HCT116 (cell line): Measurements from ENCODE around the gene FOXS1. TPM values are rescaled to one million over a fixed set of nuclear protein-coding genes. Genes with fewer than 3 reads are reported as not detected.

Experiments used
- ATAC-seq: fragments of 200-7000 bp; cut with Tn5 transposase; 2 replicates; pipeline ENCODE4 v1.9.1; 2020; ENCODE audit warnings: mild to moderate bottlenecking, moderate library complexity
- BruUV-seq: library from RNA; stranded (reverse); fragments of 400-500 nt; replicated peaks from 2 replicates; lab custom pipeline; 2021; lab: Mats Ljungman, UMichigan
- CTCF ChIA-PET: fragments of 300-600 bp; sonication (Branson Sonifier 250); formaldehyde crosslinking; loops from one replicate; lab custom pipeline; 2021; ENCODE audit warnings: antibody characterized with exemption; lab: Charles Lee
- POLR2A ChIA-PET: fragments of 300-600, 350-600 bp; sonication (Branson Sonifier 250); formaldehyde crosslinking; loops from one replicate; lab custom pipeline; 2021; ENCODE audit warnings: antibody characterized with exemption; lab: Charles Lee
- RAD21 ChIA-PET, 2 experiments: fragments of 300-600 bp; sonication (Branson Sonifier 250); formaldehyde crosslinking; loops; one replicate each; lab custom pipeline; 2023; ENCODE audit warnings: low total read pairs in 2 of 2; ENCODE audit not compliant: uncharacterized antibody in 2 of 2, unreplicated experiment in 2 of 2, low non-redundant PET in 1 of 2; lab: Charles Lee
- DNase-seq: peaks from one replicate; pipeline ENCODE4 v3.0.0-alpha.2; 2010; ENCODE audit warnings: low read depth, low spot score
- H2AFZ ChIP-seq: fragments of 200-600 bp; shearing (Covaris generic), sonication (generic); 2 replicates; pipeline ENCODE4 v1.6.1; 2017; ENCODE audit warnings: low read depth, mixed run types, mixed read lengths, antibody characterized with exemption, low read length; ENCODE audit not compliant: poor library complexity, severe bottlenecking
- H3K27ac ChIP-seq: 2 replicates; pipeline ENCODE4 v1.5.1; 2012; ENCODE audit warnings: low read depth, low read length
- H3K27me3 ChIP-seq: fragments of 200-600 bp; sonication (generic); 2 replicates; pipeline ENCODE4 v1.6.1; 2016; ENCODE audit warnings: mixed run types, low read length, mixed read lengths; ENCODE audit not compliant: insufficient read depth
- H3K36me3 ChIP-seq, 2 experiments: fragments of 200-500 bp in 1 of 2; fragments of 200-600 bp in 1 of 2; sonication (Bioruptor generic) in 1 of 2; sonication (generic) in 1 of 2; 2 replicates each; pipeline versions ENCODE4 v1.5.1 to v1.6.1; 2014 to 2016; ENCODE audit warnings: low read length in 2 of 2, inconsistent platforms in 1 of 2, mixed read lengths in 1 of 2, mixed run types in 1 of 2; ENCODE audit not compliant: insufficient read depth in 2 of 2, control insufficient read depth in 1 of 2
- H3K4me1 ChIP-seq, 2 experiments: fragments of 200-600 bp in 1 of 2; sonication (generic) in 1 of 2; 2 replicates each; pipeline versions ENCODE4 v1.5.1 to v1.6.1; 2012 to 2017; ENCODE audit warnings: low read length in 2 of 2, inconsistent platforms in 1 of 2, mild to moderate bottlenecking in 1 of 2, mixed read lengths in 1 of 2, mixed run types in 1 of 2, moderate library complexity in 1 of 2; ENCODE audit not compliant: insufficient read depth in 2 of 2, control insufficient read depth in 1 of 2
- H3K4me2 ChIP-seq: fragments of 200-600 bp; sonication (generic); 2 replicates; pipeline ENCODE4 v1.6.1; 2017; ENCODE audit warnings: mixed run types, low read length, mixed read lengths
- H3K4me3 ChIP-seq, 2 experiments: fragments of 200-600 bp in 1 of 2; sonication (generic) in 1 of 2; replicated peaks in 1 of 2; 2 replicates each; pipeline ENCODE4 v1.5.1; 2011 to 2016; ENCODE audit warnings: low read length in 2 of 2, control low read depth in 1 of 2, low read depth in 1 of 2, mild to moderate bottlenecking in 1 of 2, mixed read lengths in 1 of 2, mixed run types in 1 of 2
- H3K79me2 ChIP-seq: fragments of 200-600 bp; sonication (generic); 2 replicates; pipeline ENCODE4 v1.6.1; 2017; ENCODE audit warnings: mild to moderate bottlenecking, mixed run types, low read length, moderate library complexity, mixed read lengths; ENCODE audit not compliant: insufficient read depth
- H3K9ac ChIP-seq: fragments of 200-600 bp; sonication (generic); 2 replicates; pipeline ENCODE4 v1.6.1; 2016; ENCODE audit warnings: low read length, mixed read lengths
- H3K9me2 ChIP-seq: fragments of 200-600 bp; sonication (generic), shearing (Covaris generic); 2 replicates; pipeline ENCODE4 v1.6.1; 2017; ENCODE audit warnings: mixed run types, mild to moderate bottlenecking, moderate library complexity; ENCODE audit not compliant: insufficient read depth
- H3K9me3 ChIP-seq, 2 experiments: fragments of 200-500 bp in 1 of 2; fragments of 200-600 bp in 1 of 2; sonication (Bioruptor generic) in 1 of 2; sonication (generic) in 1 of 2; 2 replicates each; pipeline ENCODE4 v1.6.1; 2014 to 2017; ENCODE audit warnings: low read length in 2 of 2, mixed read lengths in 2 of 2, inconsistent platforms in 1 of 2, low read depth in 1 of 2, mild to moderate bottlenecking in 1 of 2, mixed run types in 1 of 2, moderate library complexity in 1 of 2; ENCODE audit not compliant: control insufficient read depth in 1 of 2, insufficient read depth in 1 of 2
- H4K20me1 ChIP-seq: fragments of 200-600 bp; sonication (generic), shearing (Covaris generic); 2 replicates; pipeline ENCODE4 v1.6.1; 2017; ENCODE audit warnings: mixed run types, mild to moderate bottlenecking, moderate library complexity; ENCODE audit not compliant: insufficient read depth
- ATF3 ChIP-seq: IDR thresholded peaks from 2 replicates; pipeline ENCODE4 v1.6.1; 2012
- EGR1 ChIP-seq: IDR thresholded peaks from 2 replicates; pipeline ENCODE4 v1.6.1; 2012; ENCODE audit warnings: low read depth
- POLR2A ChIP-seq: IDR thresholded peaks from 2 replicates; pipeline ENCODE4 v1.7.0; 2011; ENCODE audit warnings: borderline replicate concordance; ENCODE audit not compliant: insufficient read depth, insufficient read length; ENCODE audit errors: extremely low read depth
- SIN3A ChIP-seq: IDR thresholded peaks from 2 replicates; pipeline ENCODE4 v1.6.1; 2012; ENCODE audit warnings: low read depth
- SP1 ChIP-seq: IDR thresholded peaks from 2 replicates; pipeline ENCODE4 v1.6.1; 2012; ENCODE audit warnings: low read depth
- ZFX ChIP-seq: fragments of 450-650 bp; IDR thresholded peaks from 2 replicates; pipeline ENCODE4 v1.6.1; 2017
- intact Hi-C: fragments of 100-400 bp; cut with micrococcal nuclease; formaldehyde crosslinking; loops from 2 replicates; pipeline ENCODE4 v1.10.0; 2022
- total RNA-seq: library from RNA; stranded (reverse); gene quantifications from one replicate; pipeline ENCODE4 v1.2.1, GENCODE V29; 2021; ENCODE audit not compliant: unreplicated experiment
- TF ChIP-seq, protein P1 (sequence below): IDR thresholded peaks from 2 replicates; pipeline ENCODE4 v1.6.1; 2012
- TF ChIP-seq, protein P2 (sequence below): IDR thresholded peaks from 2 replicates; pipeline ENCODE4 v1.6.1; 2011; ENCODE audit warnings: mild to moderate bottlenecking, low read length, moderate library complexity; ENCODE audit not compliant: insufficient replicate concordance; ENCODE audit errors: extremely low read depth
- TF ChIP-seq, protein P3 (sequence below), 3 experiments: fragments of 200-600 bp in 1 of 3; sonication (generic) in 1 of 3; IDR thresholded peaks in 2 of 3; conservative IDR thresholded peaks in 1 of 3; 2 replicates each; pipeline ENCODE4 v1.5.1; 2012 to 2017; ENCODE audit warnings: low read depth in 2 of 3, low read length in 2 of 3, antibody characterized with exemption in 1 of 3, borderline replicate concordance in 1 of 3, control low read depth in 1 of 3, mild to moderate bottlenecking in 1 of 3, mixed read lengths in 1 of 3, mixed run types in 1 of 3, moderate library complexity in 1 of 3; ENCODE audit not compliant: insufficient read depth in 1 of 3

Gene FOXS1
- total RNA-seq, 1 experiment from 2014 or later = not detected

DNA sequence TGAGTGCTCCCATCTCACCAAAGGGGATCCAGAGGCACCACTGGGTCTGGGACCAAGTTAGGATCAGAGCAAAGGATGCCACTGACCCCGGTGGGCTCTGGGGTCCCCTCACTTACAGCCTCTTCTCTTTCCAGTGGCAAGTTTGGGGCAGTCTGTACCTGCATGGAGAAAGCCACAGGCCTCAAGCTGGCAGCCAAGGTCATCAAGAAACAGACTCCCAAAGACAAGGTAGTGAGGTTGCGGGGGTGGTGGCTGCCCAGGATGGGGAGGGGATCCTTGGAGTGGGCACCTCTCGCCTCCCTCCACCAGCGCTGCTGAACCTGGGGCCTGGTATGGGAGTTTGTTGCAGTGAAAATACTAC is 21.3 kb downstream of the FOXS1 start:
- no peak overlapping the region for H3K4me2 ChIP-seq
- ChIA-PET RAD21 (interaction anchor here in 1 of 2 experiments (1.4 kb wide), 1 partner anchor 13 kb away, joined by 3 read pairs; no protein-coding TSS in a partner anchor), CTCF (interaction anchor here (1.0 to 3.5 kb wide), 5 partner anchors 9 to 954 kb away, joined by 3 to 17 read pairs (median 5); no protein-coding TSS in a partner anchor), POLR2A (no interaction called here)
- DNase-seq = no peak
- peaks cover 0 to 9% of the 10 kb centered on the region in 2 experiments; a peak in 1 of 4 replicates for H3K4me1 ChIP-seq
- no TSS peak for BruUV-seq
- no peaks in the 10 kb centered on the region for H3K9me2 ChIP-seq
- no peaks in the 10 kb centered on the region for H3K36me3 ChIP-seq
- no peaks in the 10 kb centered on the region for H4K20me1 ChIP-seq
- no peak overlapping the region for H3K9ac ChIP-seq
- no peaks in the 10 kb centered on the region for H3K79me2 ChIP-seq
- H3K9me3 ChIP-seq = no peaks in the 10 kb centered on the region
- H3K27ac ChIP-seq = no peak overlapping the region
- intact Hi-C loops = no loop called here
- TF ChIP-seq SP1 = no peak
- TF ChIP-seq, protein P1, sequence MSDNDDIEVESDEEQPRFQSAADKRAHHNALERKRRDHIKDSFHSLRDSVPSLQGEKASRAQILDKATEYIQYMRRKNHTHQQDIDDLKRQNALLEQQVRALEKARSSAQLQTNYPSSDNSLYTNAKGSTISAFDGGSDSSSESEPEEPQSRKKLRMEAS = no peak
- TF ChIP-seq, all 23 proteins: peak for 0
- H3K27me3 ChIP-seq = no peaks in the 10 kb centered on the region
- ATAC-seq = no peak
- H3K4me3 ChIP-seq = no peak overlapping the region
- no peak overlapping the region for H2AFZ ChIP-seq

DNA sequence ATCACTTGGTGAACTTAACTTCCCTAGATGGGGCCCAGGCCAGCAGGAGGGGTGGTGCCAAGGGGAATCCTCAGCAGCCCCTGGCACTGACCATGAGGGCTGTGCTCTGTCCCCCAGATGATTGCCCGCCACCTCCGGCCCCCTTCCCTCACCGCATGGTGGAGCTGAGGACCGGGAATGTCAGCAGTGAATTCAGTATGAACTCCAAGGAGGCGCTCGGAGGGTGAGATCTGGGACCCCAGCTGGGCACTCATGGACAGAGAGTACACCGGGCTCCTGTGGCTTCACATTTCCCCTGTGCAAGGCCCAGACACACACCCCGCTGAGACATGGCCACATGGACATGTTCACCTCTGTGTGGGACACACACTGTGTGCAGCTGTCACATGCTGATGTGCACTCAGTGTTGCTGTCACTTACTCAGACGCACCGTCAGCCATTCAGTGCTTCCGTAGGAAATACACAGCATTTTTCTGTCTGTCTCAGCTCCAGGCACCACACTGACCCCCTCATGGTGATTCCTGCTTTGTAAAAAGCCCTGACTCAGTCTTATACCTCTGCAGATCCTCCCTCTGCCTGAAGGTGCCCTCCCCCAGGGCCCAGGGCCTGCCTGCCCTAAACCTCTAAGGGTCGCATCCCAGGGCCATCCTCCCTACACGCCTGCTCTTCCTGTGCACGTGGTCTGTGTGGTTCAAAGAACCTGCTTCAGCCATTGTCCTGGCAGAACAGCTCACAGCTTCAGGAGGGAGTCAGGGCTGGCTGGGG is 21.9 kb downstream of the FOXS1 start:
- Histone ChIP-seq H3K4me2 (no peak overlapping the region), H3K27ac (no peak overlapping the region), H4K20me1 (no peaks in the 10 kb centered on the region), H3K9ac (no peak overlapping the region), H3K79me2 (no peaks in the 10 kb centered on the region), H3K9me2 (no peaks in the 10 kb centered on the region), H3K4me1 (peaks cover 0 to 9% of the 10 kb centered on the region in 2 experiments; a peak in 1 of 4 replicates)
- ATAC-seq = no peak
- TF ChIP-seq SIN3A (no peak), ATF3 (no peak), POLR2A (no peak), ZFX (no peak), EGR1 (no peak)
- TF ChIP-seq, protein P2, sequence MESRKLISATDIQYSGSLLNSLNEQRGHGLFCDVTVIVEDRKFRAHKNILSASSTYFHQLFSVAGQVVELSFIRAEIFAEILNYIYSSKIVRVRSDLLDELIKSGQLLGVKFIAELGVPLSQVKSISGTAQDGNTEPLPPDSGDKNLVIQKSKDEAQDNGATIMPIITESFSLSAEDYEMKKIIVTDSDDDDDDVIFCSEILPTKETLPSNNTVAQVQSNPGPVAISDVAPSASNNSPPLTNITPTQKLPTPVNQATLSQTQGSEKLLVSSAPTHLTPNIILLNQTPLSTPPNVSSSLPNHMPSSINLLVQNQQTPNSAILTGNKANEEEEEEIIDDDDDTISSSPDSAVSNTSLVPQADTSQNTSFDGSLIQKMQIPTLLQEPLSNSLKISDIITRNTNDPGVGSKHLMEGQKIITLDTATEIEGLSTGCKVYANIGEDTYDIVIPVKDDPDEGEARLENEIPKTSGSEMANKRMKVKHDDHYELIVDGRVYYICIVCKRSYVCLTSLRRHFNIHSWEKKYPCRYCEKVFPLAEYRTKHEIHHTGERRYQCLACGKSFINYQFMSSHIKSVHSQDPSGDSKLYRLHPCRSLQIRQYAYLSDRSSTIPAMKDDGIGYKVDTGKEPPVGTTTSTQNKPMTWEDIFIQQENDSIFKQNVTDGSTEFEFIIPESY = no peak
- TF ChIP-seq, protein P3, sequence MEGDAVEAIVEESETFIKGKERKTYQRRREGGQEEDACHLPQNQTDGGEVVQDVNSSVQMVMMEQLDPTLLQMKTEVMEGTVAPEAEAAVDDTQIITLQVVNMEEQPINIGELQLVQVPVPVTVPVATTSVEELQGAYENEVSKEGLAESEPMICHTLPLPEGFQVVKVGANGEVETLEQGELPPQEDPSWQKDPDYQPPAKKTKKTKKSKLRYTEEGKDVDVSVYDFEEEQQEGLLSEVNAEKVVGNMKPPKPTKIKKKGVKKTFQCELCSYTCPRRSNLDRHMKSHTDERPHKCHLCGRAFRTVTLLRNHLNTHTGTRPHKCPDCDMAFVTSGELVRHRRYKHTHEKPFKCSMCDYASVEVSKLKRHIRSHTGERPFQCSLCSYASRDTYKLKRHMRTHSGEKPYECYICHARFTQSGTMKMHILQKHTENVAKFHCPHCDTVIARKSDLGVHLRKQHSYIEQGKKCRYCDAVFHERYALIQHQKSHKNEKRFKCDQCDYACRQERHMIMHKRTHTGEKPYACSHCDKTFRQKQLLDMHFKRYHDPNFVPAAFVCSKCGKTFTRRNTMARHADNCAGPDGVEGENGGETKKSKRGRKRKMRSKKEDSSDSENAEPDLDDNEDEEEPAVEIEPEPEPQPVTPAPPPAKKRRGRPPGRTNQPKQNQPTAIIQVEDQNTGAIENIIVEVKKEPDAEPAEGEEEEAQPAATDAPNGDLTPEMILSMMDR (IDR thresholded peaks at IDR 0.05 in 2 of 3, conservative IDR thresholded peaks at IDR 0.05 in 1 of 3; ENCODE audit: borderline replicate concordance in 1 of 3, insufficient read depth in 1 of 3, low read depth in 2 of 3, low read length in 2 of 3) = no peak
- TF ChIP-seq, all 23 proteins: peak for 0
- Histone ChIP-seq H3K36me3 (no peaks in the 10 kb centered on the region), H2AFZ (no peak overlapping the region), H3K9me3 (no peaks in the 10 kb centered on the region), H3K4me3 (no peak overlapping the region), H3K27me3 (no peaks in the 10 kb centered on the region)
- intact Hi-C loops = loop anchor here (1.0 to 2.0 kb wide), 3 partner anchors 23 to 829 kb away; no protein-coding TSS in a partner anchor
- CTCF ChIA-PET = interaction anchor here (0.6 to 3.5 kb wide), 15 partner anchors 10 to 955 kb away, joined by 3 to 17 read pairs (median 4); partner anchors contain the start of genes FOXS1 and PDRG1
- RAD21 ChIA-PET = interaction anchor here (0.7 to 1.7 kb wide), 5 partner anchors 10 to 194 kb away, joined by 3 to 6 read pairs (median 4); no protein-coding TSS in a partner anchor
- no peak for DNase-seq
- BruUV-seq = no TSS peak
- POLR2A ChIA-PET = no interaction called here
